GM21825 (cell line): ENCODE measurements around the gene OSGIN1.
"Not testable (repeated sequence)": the region's sequence is repeated elsewhere in the genome, so short reads cannot be mapped to it uniquely, and the experiment has no call there.

Source experiments
- ATAC-seq: cut with Tn5 transposase; IDR thresholded peaks from one replicate; pipeline ENCODE4 v1.9.1; 2021; ENCODE audit warnings: mild to moderate bottlenecking, moderate library complexity; ENCODE audit not compliant: unreplicated experiment

OSGIN1 gene

DNA sequence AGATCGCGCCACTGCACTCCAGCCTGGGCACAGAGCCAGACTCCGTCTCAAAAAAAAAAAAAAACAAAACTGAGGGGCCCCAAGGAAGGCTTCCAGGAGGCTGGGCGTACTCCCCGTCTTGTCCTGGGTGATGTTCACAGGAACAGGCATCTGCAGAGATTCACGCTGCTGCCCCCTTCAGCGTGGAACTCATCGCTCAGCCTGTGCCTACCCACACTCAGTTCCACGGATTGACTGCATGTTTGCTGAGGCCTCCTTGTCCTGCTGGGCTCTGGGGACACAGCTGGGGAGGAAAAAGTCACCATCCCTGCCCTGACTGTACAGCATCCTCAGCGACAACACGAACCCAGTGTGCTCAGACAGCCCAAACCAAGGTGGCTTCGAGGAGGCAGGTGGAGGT is 12.9 kb upstream of the OSGIN1 start:
- ATAC-seq = no peak

DNA sequence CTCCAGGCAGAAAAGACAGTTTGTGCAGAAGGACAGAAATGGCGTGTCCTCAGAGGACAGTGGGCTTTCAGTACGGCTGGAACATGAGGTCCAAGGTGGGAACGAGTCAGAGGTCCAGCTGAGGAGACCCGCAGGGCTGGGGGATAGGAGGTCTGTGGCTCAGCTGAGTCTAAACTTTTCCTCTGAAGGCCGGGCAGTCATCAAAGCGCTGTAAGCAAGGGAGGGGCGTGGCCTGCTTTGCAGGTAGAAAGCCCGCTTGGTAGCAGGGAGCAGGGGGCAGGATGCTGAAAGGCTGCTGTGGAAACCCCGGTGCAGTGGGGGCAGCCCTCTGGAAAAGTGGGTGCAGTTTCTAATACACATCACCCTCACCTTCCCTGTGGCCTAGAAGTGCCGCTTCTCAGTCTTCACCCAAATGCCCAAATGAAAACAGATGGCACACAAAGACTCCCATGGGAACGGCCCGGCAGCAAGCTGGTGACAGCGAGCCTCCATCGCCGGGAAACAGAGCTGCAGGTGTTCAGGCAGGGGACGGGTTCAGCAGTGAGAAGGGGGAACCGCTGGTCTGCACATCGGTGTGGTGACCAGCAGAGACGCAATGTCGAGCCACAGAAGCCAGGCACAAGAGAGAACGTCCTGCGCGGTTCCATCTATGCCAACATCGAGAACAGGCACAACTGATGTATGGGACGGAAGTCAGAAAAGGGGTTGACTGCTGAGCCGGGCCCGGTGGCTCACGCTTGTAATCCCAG is 12.2 kb upstream of the OSGIN1 start:
- ATAC-seq = no peak

DNA sequence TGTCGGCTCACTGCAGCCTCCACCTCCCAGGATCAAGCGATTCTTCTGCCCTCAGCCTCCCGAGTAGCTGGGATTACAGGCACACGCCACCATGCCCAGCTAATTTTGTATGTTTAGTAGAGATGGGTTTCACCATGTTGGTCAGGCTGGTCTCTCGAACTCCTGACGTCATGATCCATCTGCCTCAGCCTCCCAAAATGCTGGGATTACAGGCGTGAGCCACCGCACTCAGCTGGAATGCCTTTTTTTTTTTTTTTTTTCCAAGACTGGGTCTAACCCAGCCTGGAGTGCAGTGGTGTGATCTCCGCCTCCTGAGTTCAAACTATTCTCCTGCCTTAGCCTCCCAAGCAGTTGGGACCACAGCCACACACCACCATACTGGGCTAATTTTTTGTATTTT is 11.5 kb upstream of the OSGIN1 start:
- ATAC-seq = not testable (repeated sequence)

DNA sequence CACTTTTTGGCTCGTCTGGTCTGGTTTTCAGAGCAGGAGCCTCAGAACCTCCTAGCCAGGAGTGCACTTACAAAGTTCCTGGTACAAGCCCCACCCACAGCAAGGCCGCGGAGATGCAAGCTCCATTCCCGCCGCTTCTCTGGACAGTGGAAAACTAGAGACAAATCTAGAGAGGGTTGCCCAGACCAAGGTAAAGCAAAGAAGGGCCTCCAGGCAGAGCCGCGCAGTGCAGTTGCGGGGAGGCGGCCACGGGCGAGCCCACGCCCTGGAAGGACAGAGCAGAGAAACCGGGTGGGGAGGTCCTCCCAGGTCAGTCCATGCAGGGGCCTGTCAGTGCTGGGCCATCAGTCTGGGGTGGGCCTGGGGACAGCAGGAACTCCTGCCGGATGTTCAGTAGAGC is 11.0 kb upstream of the OSGIN1 start:
- ATAC-seq = no peak

DNA sequence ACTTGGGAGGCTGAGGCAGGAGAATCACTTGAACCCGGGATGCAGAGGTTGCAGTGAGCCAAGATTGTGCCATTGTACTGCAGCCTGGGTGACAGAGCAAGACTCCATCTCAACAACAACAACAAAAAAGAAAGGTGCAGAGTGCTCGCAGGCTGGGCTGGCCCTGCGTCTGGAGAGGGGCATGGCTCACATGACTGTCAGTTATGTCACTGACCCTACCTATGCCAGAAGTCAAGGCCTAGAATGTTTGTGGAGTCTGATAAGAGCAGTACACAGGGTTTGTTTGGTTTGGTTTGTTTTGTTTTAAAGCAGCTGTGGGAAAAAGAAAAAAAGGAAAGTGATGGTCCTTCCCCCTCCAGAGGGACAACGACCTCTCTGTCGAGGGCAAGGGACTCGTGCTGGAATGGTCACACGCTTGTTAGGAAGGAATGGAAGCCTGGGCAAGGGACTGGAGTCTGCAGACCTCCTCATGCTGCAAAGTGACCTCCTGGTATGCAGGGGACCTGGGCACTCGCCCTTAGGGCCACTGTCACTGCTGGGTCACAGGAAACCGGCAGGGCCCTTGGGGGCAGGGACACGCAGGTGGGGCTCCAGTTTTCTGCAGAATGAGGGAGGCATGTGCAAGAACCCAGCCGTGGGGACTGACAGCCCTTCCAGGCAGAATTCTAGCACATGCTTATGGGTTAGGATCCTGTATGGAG is 10.1 kb upstream of the OSGIN1 start:
- ATAC-seq = no peak

DNA sequence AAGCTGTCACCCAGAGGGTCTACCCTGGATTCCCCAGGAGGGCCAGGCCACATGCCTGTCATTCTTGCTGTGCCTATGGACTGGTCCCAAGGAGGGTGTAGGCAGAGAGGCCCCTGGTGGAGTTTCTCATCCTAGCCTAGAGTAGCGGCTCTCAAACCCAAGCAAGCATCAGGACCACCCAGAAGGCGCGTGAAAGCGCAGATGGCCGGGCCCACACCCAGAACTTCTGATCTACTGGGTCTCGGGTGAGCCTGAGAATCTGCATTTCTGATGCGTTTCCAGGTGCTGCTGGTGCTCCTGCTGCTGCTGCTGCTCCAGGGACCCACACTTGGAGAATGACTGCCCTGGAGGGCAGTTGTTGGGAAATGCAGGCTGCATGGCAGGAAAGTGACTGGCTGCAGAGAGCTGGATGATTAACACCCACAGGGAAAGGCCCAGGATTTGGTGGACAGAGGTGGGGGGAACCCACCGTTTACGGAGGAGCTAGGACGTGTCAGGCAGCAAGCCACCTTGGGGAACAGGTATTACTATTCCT is 9.5 kb upstream of the OSGIN1 start:
- no peak for ATAC-seq

DNA sequence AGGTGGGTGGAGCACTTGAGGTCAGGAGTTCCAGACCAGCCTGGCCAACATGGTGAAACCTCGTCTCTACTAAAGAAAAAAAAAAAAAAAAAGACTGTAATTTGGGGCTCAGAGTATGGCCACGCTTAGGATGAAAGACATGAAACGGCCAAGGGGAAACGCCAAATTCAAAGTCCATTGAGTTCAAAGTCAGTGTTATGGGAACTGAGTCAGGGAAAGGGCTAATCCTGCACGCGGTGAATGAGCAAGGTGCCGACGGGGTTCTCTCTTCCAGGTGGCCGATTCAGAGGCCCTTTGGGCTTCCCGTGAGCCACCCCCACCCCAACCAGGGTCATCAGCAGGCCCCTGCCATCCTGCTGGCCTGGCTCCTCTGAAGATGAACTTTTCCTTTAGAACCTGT is 7.5 kb upstream of the OSGIN1 start:
- no peak for ATAC-seq

DNA sequence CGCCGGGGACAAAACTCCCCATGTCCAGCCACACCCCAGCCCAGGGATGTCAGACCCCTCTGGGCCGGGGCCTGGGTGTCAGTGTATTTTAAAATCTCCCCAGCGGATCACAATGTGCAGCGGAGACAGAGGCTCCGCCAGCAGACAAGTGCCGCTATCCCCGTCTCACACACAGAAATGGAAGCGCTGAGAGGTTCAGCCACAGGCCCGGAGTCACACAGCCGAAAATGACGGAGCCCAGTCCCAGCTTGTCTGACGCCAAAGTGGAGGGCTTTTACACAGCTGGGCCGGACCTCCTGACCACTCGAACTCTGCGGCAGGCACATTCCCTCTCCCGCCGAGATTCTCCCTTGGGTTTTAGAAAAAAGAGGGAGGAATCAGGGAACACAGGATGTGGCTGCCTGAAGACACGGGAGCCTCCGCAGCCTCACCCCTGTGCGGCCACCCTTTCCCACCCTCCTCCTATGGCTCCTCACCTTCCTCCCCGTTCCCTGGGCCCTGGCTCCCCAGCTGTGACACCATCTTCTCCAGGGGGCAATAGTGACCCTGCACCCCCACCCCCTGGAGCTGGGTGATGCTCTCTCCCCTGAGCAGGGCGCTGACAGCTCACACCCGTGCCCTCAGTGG is 6.8 kb upstream of the OSGIN1 start:
- no peak for ATAC-seq

DNA sequence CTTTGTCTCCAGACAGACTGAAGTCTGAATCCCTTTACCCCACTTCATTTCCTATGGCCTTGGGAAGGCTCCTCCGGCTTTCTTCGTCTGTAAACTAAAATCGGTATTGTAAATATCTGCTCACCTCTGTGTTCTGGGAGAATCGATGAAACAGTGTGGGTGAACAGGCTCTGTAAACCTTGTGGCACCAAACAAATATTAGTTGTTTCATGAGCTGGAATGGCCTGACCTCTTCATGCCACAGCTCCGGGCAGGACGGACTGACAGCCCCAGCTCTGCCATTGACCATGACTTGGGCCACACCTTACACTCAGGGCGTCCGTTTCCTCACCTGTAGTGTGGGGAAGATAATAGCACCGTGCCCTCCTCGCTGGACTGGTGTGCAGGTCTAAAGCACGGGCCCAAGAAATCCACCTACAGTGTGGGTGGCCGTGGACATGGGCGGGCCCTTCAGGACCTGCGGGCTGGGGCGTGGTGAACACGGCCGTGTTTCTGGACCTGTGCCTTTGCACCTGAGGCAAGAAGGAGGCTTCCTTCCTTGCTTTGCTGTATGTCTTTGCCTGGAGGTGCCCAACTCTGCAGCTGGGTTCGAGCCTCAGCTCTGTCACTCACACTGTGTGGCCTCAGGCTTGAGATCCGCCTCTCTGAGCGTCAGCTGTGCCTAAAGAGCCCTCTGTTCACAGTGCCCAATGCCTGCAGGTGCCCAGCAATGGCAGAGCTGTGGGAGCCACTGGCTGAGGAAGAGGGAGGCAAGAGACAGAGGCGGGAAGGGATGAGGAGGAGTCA is 6.1 kb upstream of the OSGIN1 start:
- no peak for ATAC-seq

DNA sequence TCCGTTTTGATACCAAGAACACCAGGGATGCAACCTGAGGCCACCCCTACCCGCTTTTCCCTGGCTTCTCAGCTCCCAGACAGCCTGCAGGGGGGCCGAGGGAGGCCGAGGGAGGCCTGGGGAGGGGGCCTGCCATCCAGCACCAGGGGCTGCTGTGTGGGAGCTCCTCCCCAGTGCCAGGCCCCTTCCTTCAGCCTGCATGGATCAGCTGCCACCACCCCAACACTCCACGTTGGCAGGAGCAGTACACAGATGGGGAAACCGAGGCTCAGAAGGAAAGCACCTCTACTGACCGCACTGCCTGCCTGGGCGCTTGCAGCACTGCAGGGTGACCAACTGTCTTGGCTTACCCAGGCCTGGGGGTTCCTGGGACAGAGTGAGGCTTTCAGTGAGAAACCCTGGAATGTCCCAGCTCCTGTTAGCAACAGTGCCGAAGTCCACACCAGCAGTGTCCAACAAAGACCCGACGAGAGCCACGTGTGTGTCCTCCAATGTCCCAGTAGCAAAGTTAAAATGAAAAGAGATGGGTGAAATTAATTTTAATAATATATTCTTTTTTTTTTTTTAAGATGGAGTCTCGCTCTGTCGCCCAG is 5.3 kb upstream of the OSGIN1 start:
- no peak for ATAC-seq

DNA sequence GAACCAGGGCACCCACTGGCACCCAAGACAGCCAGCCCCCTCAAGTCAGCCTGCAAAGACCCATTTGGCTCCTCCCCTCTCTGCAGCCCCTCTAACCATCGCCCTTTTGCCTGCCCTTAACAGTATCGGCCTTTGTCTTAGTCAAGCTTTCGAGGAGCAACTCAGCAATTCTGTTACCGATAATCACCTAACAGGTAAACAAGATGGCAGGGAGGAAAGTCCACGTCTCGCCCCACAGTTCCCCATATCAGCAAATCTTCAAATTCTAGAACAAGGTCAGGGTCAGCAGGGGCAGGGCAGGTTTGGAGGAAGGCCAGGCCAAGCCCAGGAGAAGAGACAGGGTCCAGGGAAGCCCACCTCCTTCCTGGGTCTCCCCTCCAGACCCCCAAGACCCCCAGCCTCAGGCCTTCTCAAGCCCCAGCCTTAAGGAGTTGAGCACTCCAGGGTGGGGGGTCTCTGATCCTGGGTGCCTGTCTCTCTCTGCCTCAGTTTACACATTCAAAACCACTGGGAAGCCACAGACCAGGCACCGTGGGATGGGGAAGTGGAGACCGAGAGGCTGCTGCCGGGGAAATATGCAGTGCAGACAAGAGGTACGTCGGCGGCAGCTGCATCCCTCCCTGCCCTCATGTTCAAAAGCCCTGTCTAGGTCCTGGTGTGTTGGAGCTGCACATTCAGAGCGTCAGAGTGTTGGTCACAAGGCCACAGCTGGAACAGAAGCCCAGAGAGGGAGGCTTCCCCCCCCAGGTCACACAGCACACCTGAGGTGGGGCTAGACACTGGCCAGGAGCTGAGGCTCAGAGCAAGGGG is 3.9 kb upstream of the OSGIN1 start:
- ATAC-seq = no peak

DNA sequence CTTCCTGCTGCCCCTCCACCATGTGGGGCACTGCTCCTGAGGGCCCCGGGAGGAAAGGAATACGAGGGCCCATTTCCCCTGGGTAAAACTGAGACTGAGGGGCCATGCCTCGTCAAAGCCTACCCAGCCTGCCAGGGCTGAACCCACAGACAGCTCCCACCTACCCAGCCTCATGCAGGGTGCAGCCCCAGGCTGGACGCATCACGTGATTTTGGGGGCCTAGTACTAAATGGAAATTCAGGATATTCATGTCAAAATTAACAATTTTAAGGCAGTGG is 3.4 kb upstream of the OSGIN1 start:
- ATAC-seq = no peak

DNA sequence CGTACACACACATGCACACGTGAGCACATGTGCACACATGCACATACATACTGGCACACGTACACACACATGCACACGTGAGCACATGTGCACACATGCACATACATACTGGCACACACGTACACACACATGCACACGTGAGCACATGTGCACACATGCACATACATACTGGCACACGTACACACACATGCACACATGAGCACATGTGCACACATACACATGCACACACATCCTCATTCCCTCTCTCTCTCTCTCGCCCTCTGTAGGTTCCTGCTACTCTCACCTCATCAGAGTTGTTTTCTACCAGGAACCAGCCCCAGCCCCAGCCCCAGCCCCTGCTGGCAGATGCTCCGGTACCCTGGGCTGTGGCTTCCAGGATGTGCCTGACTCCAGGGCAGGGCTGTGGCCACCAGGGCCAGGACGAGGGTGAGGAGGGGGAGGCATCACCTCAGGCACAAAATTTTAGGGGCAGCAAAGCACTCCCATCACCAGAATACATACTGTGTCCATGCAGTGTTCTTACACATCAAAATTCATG is 2.1 kb upstream of the OSGIN1 start:
- not testable (repeated sequence) for ATAC-seq

DNA sequence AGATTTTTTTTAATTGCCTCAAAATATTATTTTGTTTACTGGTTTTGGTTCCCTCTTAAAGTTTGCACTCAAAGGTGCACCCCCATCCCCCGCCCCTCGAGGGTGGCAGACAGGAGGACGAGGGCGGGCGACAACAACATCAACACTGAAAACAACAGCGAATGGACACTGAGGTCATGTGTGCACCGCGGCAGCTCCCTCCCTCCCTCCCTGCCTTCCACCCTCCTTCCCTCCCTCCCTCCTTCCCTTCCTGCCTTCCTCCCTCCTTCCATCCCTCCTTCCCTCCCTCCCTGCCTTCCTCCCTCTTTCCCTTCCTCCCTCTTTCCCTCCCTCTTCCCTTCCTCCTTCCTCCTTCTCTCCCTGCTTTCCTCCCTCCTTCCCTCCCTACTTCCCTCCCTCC is 1.5 kb upstream of the OSGIN1 start:
- ATAC-seq = no peak

DNA sequence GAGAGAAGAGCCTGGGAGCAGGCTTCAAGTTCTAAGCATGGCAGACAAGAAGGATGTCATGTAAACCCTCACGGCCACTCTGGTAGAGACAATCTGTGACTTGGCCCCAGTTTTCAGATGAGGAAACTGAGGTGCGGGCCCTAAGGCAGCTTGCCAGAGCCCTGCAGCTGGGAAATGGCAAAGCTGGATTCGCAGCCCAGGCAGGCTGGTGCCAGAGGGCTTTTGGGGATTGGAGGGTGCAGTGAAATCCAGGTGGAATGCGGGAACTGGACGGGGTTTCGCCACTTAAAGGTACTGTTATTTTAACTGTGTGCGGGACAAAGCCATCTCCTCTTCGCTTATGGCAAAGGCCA is 477 bp upstream of the OSGIN1 start:
- ATAC-seq = no peak

DNA sequence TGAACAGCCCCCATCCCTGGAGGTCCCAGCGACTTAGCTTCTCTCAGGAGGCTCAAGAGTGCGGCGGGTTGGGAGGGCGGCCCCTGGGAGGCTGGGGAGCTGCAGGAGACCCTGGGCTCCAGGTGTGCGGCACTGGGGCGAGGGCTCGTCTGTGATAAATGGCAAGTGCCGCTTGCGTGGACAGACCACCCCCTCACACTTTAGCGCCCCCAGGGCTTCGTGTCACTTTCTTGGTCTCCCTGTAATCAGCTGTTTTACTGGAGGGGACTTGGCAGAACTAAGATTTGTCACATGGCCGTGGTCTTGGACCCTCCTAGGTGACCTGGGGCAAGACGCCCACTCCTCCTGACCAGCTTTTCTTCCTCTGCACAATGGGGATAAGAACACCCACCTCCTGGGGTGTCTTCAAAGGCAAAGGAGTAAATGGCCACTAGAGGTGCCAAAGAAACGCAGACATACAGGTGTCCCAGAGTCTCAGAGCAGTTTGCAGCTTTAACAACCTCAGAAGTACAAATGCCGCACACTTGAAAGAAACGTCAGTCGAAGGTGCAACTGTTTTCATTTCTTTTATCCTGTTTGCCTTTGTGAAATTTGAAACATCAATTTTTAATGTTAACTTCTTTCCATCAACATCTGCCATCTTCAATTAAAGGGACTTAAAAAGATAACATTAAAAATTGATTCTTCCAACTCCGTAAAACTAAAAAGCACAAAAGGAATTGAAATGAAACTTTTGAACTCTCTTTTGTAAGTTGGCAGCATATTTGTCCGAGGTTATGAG is 946 bp downstream of the OSGIN1 start:
- no peak for ATAC-seq

DNA sequence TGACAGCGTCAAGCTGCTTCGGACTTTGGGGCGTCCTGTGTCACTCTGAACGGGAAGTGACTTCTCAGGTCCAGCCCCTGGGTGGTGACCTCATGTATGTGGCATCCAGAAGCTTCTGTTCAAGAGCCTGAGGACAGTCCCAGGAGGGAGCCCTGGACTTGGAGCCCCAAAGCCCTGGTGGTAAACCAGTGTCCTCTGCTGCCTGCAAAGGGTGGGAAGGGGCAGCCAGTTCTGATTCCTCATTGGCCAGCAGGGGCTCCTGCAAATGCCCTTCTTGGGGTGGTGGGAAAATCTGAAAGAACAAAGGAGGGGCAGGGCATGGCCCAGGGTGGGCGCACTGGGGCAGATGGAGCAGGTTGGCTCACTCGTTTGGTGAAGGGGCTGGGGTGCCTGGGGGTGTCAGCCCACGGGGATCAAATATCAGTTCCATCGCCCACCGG is 1.6 kb downstream of the OSGIN1 start:
- ATAC-seq = no peak

DNA sequence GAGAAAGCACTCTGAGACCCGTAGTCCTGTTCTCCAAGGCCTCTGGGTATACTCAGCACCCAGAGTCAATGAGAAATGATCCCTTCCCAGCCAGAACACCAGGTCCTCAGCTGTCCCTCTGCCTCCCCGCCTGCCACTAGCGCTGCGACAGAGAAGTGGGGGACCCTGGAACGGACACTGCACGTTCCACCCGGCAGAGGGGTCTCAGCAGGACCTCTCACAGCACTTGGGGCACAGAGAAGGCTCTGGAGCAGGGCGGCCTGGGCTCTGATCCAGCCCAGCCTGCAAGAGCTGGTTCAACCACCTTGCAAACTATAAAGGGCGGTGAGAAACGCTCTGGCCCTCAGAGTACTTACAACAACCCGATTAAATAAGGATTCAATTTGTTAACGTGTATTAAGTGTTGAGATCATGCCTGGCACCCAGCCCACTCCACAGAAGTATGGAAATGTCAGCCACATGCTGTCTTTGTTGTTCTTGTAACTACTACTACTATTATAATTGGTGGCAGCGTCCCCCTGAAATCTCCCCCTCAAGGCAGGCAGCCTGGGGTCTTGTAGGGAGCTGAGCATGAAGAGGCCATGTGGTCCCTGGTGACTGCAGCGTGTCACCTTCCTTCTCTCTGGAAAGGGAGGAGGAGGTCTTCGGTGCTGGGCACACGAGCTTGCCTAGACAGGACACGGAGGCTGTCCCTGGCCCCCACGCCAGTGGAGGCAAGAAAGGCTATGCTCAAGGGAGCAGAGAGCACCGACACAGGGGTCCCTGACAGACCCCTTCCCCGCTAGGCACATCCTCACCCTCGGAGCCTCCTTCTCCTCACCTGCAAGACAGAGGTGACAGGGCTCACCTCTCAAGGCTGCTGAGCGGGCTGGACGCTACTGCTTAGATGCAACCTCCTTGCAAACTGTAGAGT is 2.4 kb downstream of the OSGIN1 start:
- ATAC-seq = no peak
